Measurements from ENCODE around the gene DGKZ.

- TF ChIP-seq CTCF (IDR thresholded peaks at IDR 0.05; ENCODE audit: insufficient read depth, low read length): no peak
- TF ChIP-seq POLR2AphosphoS5 (IDR thresholded peaks at IDR 0.05; ENCODE audit: low read depth): no peak
- no peak for TF ChIP-seq REST (IDR thresholded peaks at IDR 0.05; ENCODE audit: insufficient replicate concordance, low read depth)
- no peak for TF ChIP-seq GABPA (IDR thresholded peaks at IDR 0.05; ENCODE audit: low read depth)
- no peak for TF ChIP-seq SPI1 (IDR thresholded peaks at IDR 0.05; ENCODE audit: borderline replicate concordance, low read depth)
Measured at GRCh38 chr11:46404476-46405017, 57.3 kb downstream of the DGKZ start.

Data from HL-60 (cell line).